Spinal cord (tissue), 10 donors: ENCODE data around the gene RIMS4. TPM values are rescaled to one million over a fixed set of nuclear protein-coding genes. Genes with fewer than 3 reads are reported as not detected.

Source experiments
- DNase-seq, 6 donors: peaks; one replicate each; pipeline versions ENCODE4 v3.0.0 to v3.0.0-alpha.2; 2013 to 2015; ENCODE audit warnings: low spot score in 6 of 6, low read depth in 4 of 6
- H3K27ac ChIP-seq: one replicate; pipeline ENCODE4 v1.5.1; 2013; ENCODE audit warnings: low read depth, low read length, control low read depth
- H3K27me3 ChIP-seq: one replicate; pipeline ENCODE4 v1.6.1; 2013; ENCODE audit warnings: low read length; ENCODE audit not compliant: control insufficient read depth, insufficient read depth
- H3K36me3 ChIP-seq: one replicate; pipeline ENCODE4 v1.6.1; 2013; ENCODE audit warnings: low read length; ENCODE audit not compliant: control insufficient read depth, insufficient read depth
- H3K4me1 ChIP-seq: one replicate; pipeline ENCODE4 v1.6.1; 2013; ENCODE audit warnings: low read length; ENCODE audit not compliant: control insufficient read depth, insufficient read depth
- H3K4me3 ChIP-seq: one replicate; pipeline ENCODE4 v1.5.1; 2013; ENCODE audit warnings: low read depth, low read length, control low read depth
- H3K9me3 ChIP-seq: one replicate; pipeline ENCODE4 v1.6.1; 2013; ENCODE audit warnings: low read length; ENCODE audit not compliant: control insufficient read depth, insufficient read depth
- WGBS: methylation state at CpG from one replicate; pipeline ENCODE4 v1.1.5; 2013; ENCODE audit warnings: missing lambda C conversion rate; ENCODE audit not compliant: insufficient coverage; 5-methylcytosine and 5-hydroxymethylcytosine counted together
- polyA plus RNA-seq, 2 donors: library from polyadenylated mRNA; unstranded; fragments of 120-200 nt; gene quantifications; one replicate each; pipeline ENCODE4 v1.2.1, GENCODE V29; 2013; ENCODE audit not compliant: insufficient read length in 2 of 2
- total RNA-seq, 2 donors: library from RNA; depleted of rRNA in 1 of 2; stranded (reverse); fragments of 120-200 nt in 1 of 2; fragments of >200 nt in 1 of 2; gene quantifications; one replicate each; pipeline versions ENCODE4 v1.2.3 to v1.2.4, GENCODE V29; 2013 to 2014
- donor health status: healthy.

The RIMS4 gene
- total and polyA plus RNA-seq, 4 donors = 12.4 to 51.2 (median 37.7) TPM

DNA sequence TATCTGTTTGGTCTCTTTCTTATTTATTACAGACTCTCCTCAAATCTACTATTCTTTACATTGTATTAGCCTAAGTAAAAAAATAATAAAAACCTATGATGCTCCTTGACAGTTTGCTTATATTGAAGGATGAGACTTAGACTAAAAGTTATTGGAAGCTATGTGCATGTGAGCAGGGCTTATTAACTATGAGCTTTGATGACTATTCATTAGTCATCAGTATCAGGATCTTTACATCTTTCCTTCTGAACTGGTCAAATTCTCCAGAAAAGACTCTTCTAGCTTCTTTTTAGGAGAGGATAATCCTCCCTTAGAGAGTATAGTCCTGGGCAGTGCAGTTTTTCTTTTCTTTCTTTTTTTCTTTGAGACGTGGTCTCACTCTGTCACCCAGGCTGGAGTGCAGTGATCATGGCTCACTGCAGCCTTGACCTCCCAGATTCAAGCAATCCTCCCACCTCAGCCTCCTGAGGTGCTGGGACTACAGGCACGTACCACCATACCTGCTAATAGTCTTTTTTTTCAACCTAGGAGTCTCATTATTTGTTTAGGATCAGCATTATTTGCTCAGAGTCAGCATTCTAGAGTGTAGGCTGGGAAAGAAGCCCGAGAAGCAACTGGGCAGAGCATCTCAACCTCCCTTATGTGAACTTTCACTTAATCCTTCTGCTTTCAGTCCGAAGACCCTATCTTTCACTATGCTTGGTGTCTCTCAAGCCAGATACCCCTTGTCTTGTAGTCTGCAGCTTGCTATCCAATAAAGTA lies 38.1 kb upstream of the RIMS4 start:
- Histone ChIP-seq H3K4me1 (no peaks in the 10 kb centered on the region), H3K4me3 (no peak overlapping the region), H3K9me3 (no peaks in the 10 kb centered on the region), H3K27me3 (no peaks in the 10 kb centered on the region), H3K27ac (no peak overlapping the region), H3K36me3 (no peaks in the 10 kb centered on the region)
- 79% methylated on average over 2 of the region's 4 CpGs for WGBS
- no peak for DNase-seq

GRCh38 chr20:44843876-44844275 lies 33.5 kb upstream of the RIMS4 start:
- no peak for DNase-seq
- Histone ChIP-seq H3K27ac (no peak overlapping the region), H3K36me3 (no peaks in the 10 kb centered on the region), H3K4me3 (no peak overlapping the region), H3K27me3 (no peaks in the 10 kb centered on the region), H3K9me3 (peaks cover 1% of the 10 kb centered on the region), H3K4me1 (no peaks in the 10 kb centered on the region)
- 88% methylated on average over 3 of the region's 5 CpGs for WGBS

- Histone ChIP-seq H3K4me1 (no peaks in the 10 kb centered on the region), H3K36me3 (no peaks in the 10 kb centered on the region), H3K4me3 (no peak overlapping the region), H3K9me3 (peaks cover 1% of the 10 kb centered on the region), H3K27me3 (no peaks in the 10 kb centered on the region), H3K27ac (no peak overlapping the region)
- 76% methylated on average over 3 of the region's 6 CpGs for WGBS
- no peak for DNase-seq
Observed at GRCh38 chr20:44841955-44842354, 31.6 kb upstream of the RIMS4 start.

DNA sequence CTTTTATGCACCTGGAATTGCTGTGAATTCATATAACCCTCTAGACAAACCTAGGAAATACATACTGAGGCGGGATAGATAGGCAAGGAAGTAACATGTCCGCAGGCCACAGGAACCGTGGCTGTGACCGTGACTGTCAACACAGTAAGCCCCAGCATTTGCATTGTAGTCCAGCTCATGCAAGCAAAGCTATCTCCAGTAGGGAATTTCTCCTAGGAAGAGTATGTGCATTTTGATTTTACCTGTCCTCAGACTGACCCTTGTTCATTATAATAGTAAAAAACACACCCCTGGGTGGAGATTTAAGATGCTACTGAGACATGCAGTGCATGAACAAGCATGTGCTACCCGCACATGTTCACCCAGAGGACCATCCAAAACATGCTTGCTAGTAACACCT lies 30.5 kb upstream of the RIMS4 start:
- H3K4me3 ChIP-seq = no peak overlapping the region
- H3K27ac ChIP-seq = no peak overlapping the region
- H3K9me3 ChIP-seq = peaks cover 1% of the 10 kb centered on the region
- 86% methylated on average over 1 of the region's 5 CpGs for WGBS
- H3K4me1 ChIP-seq = no peaks in the 10 kb centered on the region
- no peak for DNase-seq
- H3K36me3 ChIP-seq = no peaks in the 10 kb centered on the region
- H3K27me3 ChIP-seq = no peaks in the 10 kb centered on the region

DNA sequence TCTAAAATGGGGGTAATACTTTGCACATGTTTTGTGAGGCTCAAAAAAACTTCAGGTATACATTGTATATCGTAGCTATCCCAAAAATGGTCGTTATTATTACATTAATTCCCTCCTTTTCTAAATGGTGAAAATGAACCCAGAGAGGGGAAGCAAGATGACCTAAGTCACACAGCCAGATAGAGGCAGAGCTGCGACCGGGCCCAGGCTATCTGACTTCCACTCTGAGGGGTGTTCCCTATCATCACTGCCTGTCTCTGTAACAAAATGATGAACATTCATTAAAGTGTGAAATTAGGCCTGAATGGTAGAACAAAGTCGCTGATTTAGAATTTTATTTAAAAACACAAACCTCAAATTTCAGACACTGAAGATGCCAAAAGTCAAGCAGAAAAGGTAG lies 29.1 kb upstream of the RIMS4 start:
- no peaks in the 10 kb centered on the region for H3K4me1 ChIP-seq
- H3K9me3 ChIP-seq = peaks cover 1% of the 10 kb centered on the region
- H3K4me3 ChIP-seq = no peak overlapping the region
- H3K36me3 ChIP-seq = no peaks in the 10 kb centered on the region
- WGBS = no CpG with 5 or more reads among the region's 5 CpGs
- no peaks in the 10 kb centered on the region for H3K27me3 ChIP-seq
- DNase-seq = no peak
- no peak overlapping the region for H3K27ac ChIP-seq

GRCh38 chr20:44838521-44838920 lies 28.2 kb upstream of the RIMS4 start:
- no peak overlapping the region for H3K27ac ChIP-seq
- WGBS = 88% methylated on average over 1 of the region's 1 CpG
- no peaks in the 10 kb centered on the region for H3K36me3 ChIP-seq
- H3K27me3 ChIP-seq = no peaks in the 10 kb centered on the region
- peaks cover 1% of the 10 kb centered on the region for H3K9me3 ChIP-seq
- no peak overlapping the region for H3K4me3 ChIP-seq
- H3K4me1 ChIP-seq = no peaks in the 10 kb centered on the region
- DNase-seq = no peak

DNA sequence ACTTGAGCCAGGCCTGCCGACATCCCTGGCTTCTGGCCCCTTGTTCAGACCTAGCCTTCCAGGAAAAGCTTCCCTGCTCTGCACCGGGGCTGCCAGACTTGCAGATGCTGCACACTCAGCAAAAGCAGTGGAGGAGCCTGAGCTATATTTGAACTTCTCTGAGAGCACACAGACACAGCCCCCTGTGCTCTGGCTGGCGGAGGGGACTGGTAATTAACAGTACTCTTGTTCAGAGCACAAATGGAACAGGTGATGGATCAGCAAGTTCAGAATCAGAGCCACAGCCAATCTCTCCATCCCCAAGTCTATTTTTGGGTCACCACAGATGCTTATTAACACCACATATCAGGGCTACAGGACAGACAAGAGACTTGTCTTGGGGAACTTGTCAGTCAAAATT lies 27.6 kb upstream of the RIMS4 start:
- 85% methylated on average over 3 of the region's 3 CpGs for WGBS
- no peak overlapping the region for H3K4me3 ChIP-seq
- peaks cover 1% of the 10 kb centered on the region for H3K9me3 ChIP-seq
- H3K27ac ChIP-seq = no peak overlapping the region
- H3K4me1 ChIP-seq = peaks cover under 1% of the 10 kb centered on the region
- H3K27me3 ChIP-seq = no peaks in the 10 kb centered on the region
- no peaks in the 10 kb centered on the region for H3K36me3 ChIP-seq
- DNase-seq = peak in 1 of 6 donors; percentile 16

DNA sequence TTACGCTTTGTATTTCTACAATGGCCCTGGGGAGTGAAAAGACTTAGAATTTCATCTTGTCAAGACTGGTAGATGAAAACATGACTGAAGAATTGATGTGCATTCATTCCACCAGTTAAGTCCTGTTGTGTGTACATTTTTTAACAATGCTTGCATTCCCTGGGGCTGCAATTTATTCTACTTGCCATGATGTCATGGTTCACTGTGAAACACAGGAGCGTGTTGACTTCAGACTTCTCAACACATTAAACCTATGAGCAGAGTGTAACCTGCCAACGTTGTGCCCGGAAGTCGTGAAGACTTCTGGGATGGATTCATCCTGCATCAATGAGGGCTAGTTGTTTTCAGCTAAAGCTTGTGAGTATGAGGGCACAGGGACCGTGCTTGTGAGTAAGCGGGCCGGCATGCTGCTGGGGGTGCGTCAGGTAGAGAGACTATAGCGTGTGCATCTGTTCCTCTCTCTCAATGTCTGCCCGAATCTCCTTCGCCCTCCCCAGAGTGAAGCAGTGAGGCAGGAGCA lies 26.3 kb upstream of the RIMS4 start:
- no peaks in the 10 kb centered on the region for H3K27me3 ChIP-seq
- DNase-seq = no peak
- H3K4me1 ChIP-seq = peaks cover 3% of the 10 kb centered on the region
- no peak overlapping the region for H3K4me3 ChIP-seq
- no peaks in the 10 kb centered on the region for H3K36me3 ChIP-seq
- 79% methylated on average over 7 of the region's 12 CpGs for WGBS
- H3K27ac ChIP-seq = no peak overlapping the region
- H3K9me3 ChIP-seq = peaks cover 1% of the 10 kb centered on the region

GRCh38 chr20:44835661-44836221 lies 25.4 kb upstream of the RIMS4 start:
- Histone ChIP-seq H3K27ac (no peak overlapping the region), H3K9me3 (peaks cover 3% of the 10 kb centered on the region), H3K4me3 (no peak overlapping the region), H3K36me3 (no peaks in the 10 kb centered on the region), H3K4me1 (peaks cover 3% of the 10 kb centered on the region), H3K27me3 (no peaks in the 10 kb centered on the region)
- no peak for DNase-seq
- WGBS = 100% methylated on average over 1 of the region's 7 CpGs

- Histone ChIP-seq H3K27ac (no peak overlapping the region), H3K4me1 (peaks cover 3% of the 10 kb centered on the region), H3K9me3 (peaks cover 4% of the 10 kb centered on the region), H3K4me3 (no peak overlapping the region), H3K36me3 (no peaks in the 10 kb centered on the region), H3K27me3 (no peaks in the 10 kb centered on the region)
- WGBS = 60% methylated on average over 1 of the region's 1 CpG
- DNase-seq = no peak
Observed at GRCh38 chr20:44835116-44835515, 24.8 kb upstream of the RIMS4 start.
